Measurements from ENCODE around the gene FADS6. TPM values are rescaled to one million over a fixed set of nuclear protein-coding genes. Genes with fewer than 3 reads are reported as not detected.
"Not testable (repeated sequence)": the region's sequence is repeated elsewhere in the genome, so short reads cannot be mapped to it uniquely, and the experiment has no call there.

The FADS6 gene
- total RNA-seq, 1 experiment from 2014 or later, result 1.2 TPM

GRCh38 chr17:74907012-74907411 is 13.6 kb upstream of the FADS6 start:
- no peak overlapping the region for H2BK5ac ChIP-seq (ENCODE audit: insufficient read length, low read length)
- H4K20me1 ChIP-seq (ENCODE audit: control insufficient read depth, insufficient read depth, insufficient read length), result no peaks in the 10 kb centered on the region
- no peak overlapping the region for H2BK20ac ChIP-seq (ENCODE audit: low read depth, low read length, poor library complexity, severe bottlenecking)
- H4K8ac ChIP-seq (replicated peaks; ENCODE audit: insufficient read length, low read depth, low read length), result no peak overlapping the region
- no peak overlapping the region for H2BK12ac ChIP-seq (ENCODE audit: insufficient read length, low read depth, low read length)
- H3K9me3 ChIP-seq (ENCODE audit: control insufficient read depth, low read depth, low read length), result no peaks in the 10 kb centered on the region
- H3K27ac ChIP-seq (ENCODE audit: insufficient read length, low read depth, low read length), result no peak overlapping the region
- no peaks in the 10 kb centered on the region for H3K27me3 ChIP-seq (ENCODE audit: insufficient read depth, low read length)
- H2BK15ac ChIP-seq (ENCODE audit: low read depth, low read length), result no peak overlapping the region
- DNase-seq, result no peak
- Mint-ChIP-seq H3K27me3 (ENCODE audit: low read depth) (peaks cover 30% of the 10 kb centered on the region), H3K27ac (no peak overlapping the region), H3K36me3 (ENCODE audit: insufficient read depth in 1 of 3, low read depth in 3 of 3) (peaks cover 0 to 2% (median 0%) of the 10 kb centered on the region in 3 experiments; a peak in 3 of 7 replicates), H3K9me3 (peaks cover 0 to 3% of the 10 kb centered on the region in 2 experiments; a peak in 1 of 5 replicates), H3K4me3 (no peak overlapping the region), H3K4me1 (peaks cover 48 to 58% of the 10 kb centered on the region in 2 experiments)
- H3K23ac ChIP-seq (ENCODE audit: insufficient read length, low read depth, low read length), result no peak overlapping the region
- peaks cover 6% of the 10 kb centered on the region for H3K4me1 ChIP-seq (ENCODE audit: insufficient read depth, low read length)
- no peaks in the 10 kb centered on the region for H3K79me1 ChIP-seq (ENCODE audit: insufficient read depth, low read depth, low read length, poor library complexity, severe bottlenecking)
- no peak overlapping the region for H3K9ac ChIP-seq (ENCODE audit: extremely low read depth, insufficient read length, low read length)
- WGBS (ENCODE audit: extremely low coverage, insufficient read length, low lambda C conversion rate), result no CpG with 5 or more reads among the region's 34 CpGs
- H3K4ac ChIP-seq (ENCODE audit: low read depth, low read length), result no peak overlapping the region
- no peak for TF ChIP-seq CTCF (conservative IDR thresholded peaks at IDR 0.05)
- H3K56ac ChIP-seq (ENCODE audit: insufficient read length, low read depth, low read length), result no peak overlapping the region
- H3K14ac ChIP-seq (ENCODE audit: insufficient read depth, low read length), result no peak overlapping the region
- no peak overlapping the region for H4K91ac ChIP-seq (ENCODE audit: insufficient read length, low read depth, low read length)
- no peak overlapping the region for H4K5ac ChIP-seq (ENCODE audit: insufficient read length, low read depth, low read length)
- no peak overlapping the region for H3K4me2 ChIP-seq (ENCODE audit: insufficient read depth, insufficient read length, low read length)
- H3K23me2 ChIP-seq (ENCODE audit: insufficient read length, low read depth, low read length, poor library complexity, severe bottlenecking), result no peaks in the 10 kb centered on the region
- H3K18ac ChIP-seq (ENCODE audit: insufficient read length, low read depth, low read length), result no peak overlapping the region
- no peak overlapping the region for H2AK5ac ChIP-seq (ENCODE audit: insufficient read length, low read length)
- no peaks in the 10 kb centered on the region for H3K79me2 ChIP-seq (ENCODE audit: insufficient read depth, low read length)
- no peak overlapping the region for H2AFZ ChIP-seq (ENCODE audit: low read length)
- no peak overlapping the region for H3T11ph ChIP-seq (ENCODE audit: low read length)
- no peak overlapping the region for H2BK120ac ChIP-seq (ENCODE audit: low read depth, low read length, poor library complexity, severe bottlenecking)

DNA sequence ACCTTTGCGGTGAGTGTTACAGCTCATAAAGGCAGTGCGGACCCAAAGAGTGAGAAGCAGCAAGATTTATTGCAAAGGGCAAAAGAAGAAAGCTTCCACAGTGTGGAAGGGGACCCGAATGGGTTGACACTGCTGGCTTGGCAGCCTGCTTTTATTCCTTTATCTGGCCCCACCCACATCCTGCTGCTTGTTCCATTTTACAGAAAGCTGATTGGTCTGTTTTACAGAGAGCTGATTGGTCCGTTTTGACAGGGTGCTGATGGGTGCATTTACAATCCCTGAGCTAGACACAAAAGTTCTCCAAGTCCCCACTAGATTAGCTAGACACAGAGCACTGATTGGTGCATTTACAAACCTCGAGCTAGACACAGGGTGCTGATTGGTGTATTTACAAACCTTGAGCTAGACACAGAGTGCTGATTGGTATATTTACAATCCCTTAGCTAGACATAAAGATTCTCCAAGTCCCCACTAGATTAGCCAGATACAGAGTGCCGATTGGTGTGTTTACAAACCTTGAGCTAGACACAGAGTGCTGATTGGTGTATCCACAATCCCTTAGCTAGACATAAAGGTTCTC is 12.9 kb upstream of the FADS6 start:
- peaks cover 43 to 54% of the 10 kb centered on the region in 2 experiments for H3K4me1 Mint-ChIP-seq
- not testable (repeated sequence) for H2BK120ac ChIP-seq (ENCODE audit: low read depth, low read length, poor library complexity, severe bottlenecking); H3K56ac ChIP-seq (ENCODE audit: insufficient read length, low read depth, low read length); H2BK5ac ChIP-seq (ENCODE audit: insufficient read length, low read length); H2AK5ac ChIP-seq (ENCODE audit: insufficient read length, low read length); H4K8ac ChIP-seq (replicated peaks; ENCODE audit: insufficient read length, low read depth, low read length); H3K23ac ChIP-seq (ENCODE audit: insufficient read length, low read depth, low read length); H3K4me2 ChIP-seq (ENCODE audit: insufficient read depth, insufficient read length, low read length); H3K23me2 ChIP-seq (ENCODE audit: insufficient read length, low read depth, low read length, poor library complexity, severe bottlenecking); H3K18ac ChIP-seq (ENCODE audit: insufficient read length, low read depth, low read length); H2BK12ac ChIP-seq (ENCODE audit: insufficient read length, low read depth, low read length); H3K4me3 Mint-ChIP-seq; H3K9me3 Mint-ChIP-seq; H2AFZ ChIP-seq (ENCODE audit: low read length); H3K14ac ChIP-seq (ENCODE audit: insufficient read depth, low read length); H3K79me1 ChIP-seq (ENCODE audit: insufficient read depth, low read depth, low read length, poor library complexity, severe bottlenecking); H2BK20ac ChIP-seq (ENCODE audit: low read depth, low read length, poor library complexity, severe bottlenecking); H3K4me1 ChIP-seq (ENCODE audit: insufficient read depth, low read length); H3K9ac ChIP-seq (ENCODE audit: extremely low read depth, insufficient read length, low read length); H4K91ac ChIP-seq (ENCODE audit: insufficient read length, low read depth, low read length); H3T11ph ChIP-seq (ENCODE audit: low read length); H3K4ac ChIP-seq (ENCODE audit: low read depth, low read length); H3K36me3 Mint-ChIP-seq (ENCODE audit: insufficient read depth in 1 of 3, low read depth in 3 of 3); H3K9me3 ChIP-seq (ENCODE audit: control insufficient read depth, low read depth, low read length); H3K27me3 ChIP-seq (ENCODE audit: insufficient read depth, low read length); H3K79me2 ChIP-seq (ENCODE audit: insufficient read depth, low read length); H3K27ac ChIP-seq (ENCODE audit: insufficient read length, low read depth, low read length); DNase-seq; H4K5ac ChIP-seq (ENCODE audit: insufficient read length, low read depth, low read length); H4K20me1 ChIP-seq (ENCODE audit: control insufficient read depth, insufficient read depth, insufficient read length); H2BK15ac ChIP-seq (ENCODE audit: low read depth, low read length); H3K27ac Mint-ChIP-seq
- H3K27me3 Mint-ChIP-seq (ENCODE audit: low read depth), result peaks cover 35% of the 10 kb centered on the region
- WGBS (ENCODE audit: extremely low coverage, insufficient read length, low lambda C conversion rate), result no CpG with 5 or more reads among the region's 6 CpGs
